Stimulated activated CD4-positive, alpha-beta T cell treated with anti-CD3 and anti-CD28 coated beads, Interleukin-12 subunit alpha, Interleukin-12 subunit beta, amount 100 ng/mL, for 24 hours (primary cell): ENCODE data around the gene CHTF18.

ENCODE experiments used
- DNase-seq, 2 experiments: peaks; one replicate each; pipeline ENCODE4 v3.0.0-alpha.2; 2020; ENCODE audit warnings: low read depth in 2 of 2

Gene CHTF18

GRCh38 chr16:760545-761343, 27.7 kb upstream of the CHTF18 start, which contains the start of gene MSLN:
Gene MSLN (plus strand): TSS chr16:760734. CDS start chr16:762681, 1,947 bp downstream.
- no peak for DNase-seq

GRCh38 chr16:761625-762513, 26.6 kb upstream of the CHTF18 start:
- DNase-seq, result no peak

GRCh38 chr16:762595-763268, 25.7 kb upstream of the CHTF18 start:
- DNase-seq, result no peak

- no peak for DNase-seq
Observed at GRCh38 chr16:763369-764183, 24.8 kb upstream of the CHTF18 start.

- no peak for DNase-seq
Observed at GRCh38 chr16:764184-764750, 24.2 kb upstream of the CHTF18 start.

GRCh38 chr16:764848-765487, 23.5 kb upstream of the CHTF18 start:
- no peak for DNase-seq

- no peak for DNase-seq
Observed at GRCh38 chr16:765488-765865, 22.9 kb upstream of the CHTF18 start.

GRCh38 chr16:766008-766819, 22.2 kb upstream of the CHTF18 start:
- DNase-seq, result no peak

- no peak for DNase-seq
Observed at GRCh38 chr16:766820-767640, 21.4 kb upstream of the CHTF18 start.

GRCh38 chr16:767743-768235, 20.6 kb upstream of the CHTF18 start:
- no peak for DNase-seq

GRCh38 chr16:768428-768827, 20.0 kb upstream of the CHTF18 start:
- no peak for DNase-seq

- no peak for DNase-seq
Observed at GRCh38 chr16:769184-769784, 19.1 kb upstream of the CHTF18 start.

GRCh38 chr16:769934-770333, 18.5 kb upstream of the CHTF18 start:
- no peak for DNase-seq

- no peak for DNase-seq
Observed at GRCh38 chr16:770411-770810, 18.0 kb upstream of the CHTF18 start.

GRCh38 chr16:772959-773358, 15.5 kb upstream of the CHTF18 start:
- DNase-seq, result no peak

GRCh38 chr16:774086-775001, 14.1 kb upstream of the CHTF18 start:
- DNase-seq, result no peak

- no peak for DNase-seq
Observed at GRCh38 chr16:775236-775796, 13.1 kb upstream of the CHTF18 start.
